Prostate gland (tissue), 2 donors: ENCODE data around the gene ICA1.

Source experiments
- CTCF ChIP-seq, 4 experiments: fragments of 200-600 bp in 2 of 4; fragments of 450-650 bp in 2 of 4; sonication (generic) in 2 of 4; IDR thresholded peaks; 1 replicate in 3 of 4; 2 replicates in 1 of 4; pipeline ENCODE4 v1.5.1; 2016 to 2019; ENCODE audit warnings: antibody characterized with exemption in 4 of 4, mild to moderate bottlenecking in 2 of 4, moderate library complexity in 2 of 4
- POLR2AphosphoS5 ChIP-seq: sonication (generic); formaldehyde crosslinking; IDR thresholded peaks from one replicate; pipeline ENCODE4 v1.6.1; 2017; ENCODE audit warnings: antibody characterized with exemption

- TF ChIP-seq CTCF (IDR thresholded peaks at IDR 0.05) (no peak), POLR2AphosphoS5 (no peak)
Measured at GRCh38 chr7:8115547-8116402, 146.2 kb downstream of the ICA1 start.
